Neural crest cell (in vitro differentiated cells): ENCODE results near the gene PON3. TPM values are rescaled to one million over a fixed set of nuclear protein-coding genes. Genes with fewer than 3 reads are reported as not detected.

Source experiments
- DNase-seq: peaks from one replicate; pipeline ENCODE4 v3.0.0; 2021; ENCODE audit warnings: low read depth, mixed read lengths, low spot score
- H3K27ac Mint-ChIP-seq: one replicate; pipeline ENCODE4 v1.8.0; 2021; ENCODE audit warnings: mild to moderate bottlenecking, mixed read lengths; ENCODE audit not compliant: unreplicated experiment
- H3K27me3 Mint-ChIP-seq: 2 replicates; pipeline ENCODE4 v1.8.0; 2021; ENCODE audit warnings: low read depth, mild to moderate bottlenecking, mixed read lengths
- H3K36me3 Mint-ChIP-seq: 2 replicates; pipeline ENCODE4 v1.8.0; 2021; ENCODE audit warnings: low read depth, mild to moderate bottlenecking, mixed read lengths
- H3K4me1 Mint-ChIP-seq: 2 replicates; pipeline ENCODE4 v1.8.0; 2021; ENCODE audit warnings: mixed read lengths
- H3K4me3 Mint-ChIP-seq: one replicate; pipeline ENCODE4 v1.8.0; 2021; ENCODE audit warnings: mild to moderate bottlenecking, mixed read lengths
- H3K9me3 Mint-ChIP-seq: 2 replicates; pipeline ENCODE4 v1.8.0; 2021; ENCODE audit warnings: mixed read lengths
- total RNA-seq: library from RNA; stranded (reverse); gene quantifications from 2 replicates; pipeline ENCODE4 v1.2.1, GENCODE V29; 2021
- TF ChIP-seq, protein P1 (sequence below): fragments of 200-600 bp; sonication (generic); conservative IDR thresholded peaks from 2 replicates; pipeline ENCODE4 v1.5.0; 2021; ENCODE audit warnings: antibody characterized with exemption, mild to moderate bottlenecking

Gene PON3
- total RNA-seq, 1 donor from 2014 or later, result not detected

DNA sequence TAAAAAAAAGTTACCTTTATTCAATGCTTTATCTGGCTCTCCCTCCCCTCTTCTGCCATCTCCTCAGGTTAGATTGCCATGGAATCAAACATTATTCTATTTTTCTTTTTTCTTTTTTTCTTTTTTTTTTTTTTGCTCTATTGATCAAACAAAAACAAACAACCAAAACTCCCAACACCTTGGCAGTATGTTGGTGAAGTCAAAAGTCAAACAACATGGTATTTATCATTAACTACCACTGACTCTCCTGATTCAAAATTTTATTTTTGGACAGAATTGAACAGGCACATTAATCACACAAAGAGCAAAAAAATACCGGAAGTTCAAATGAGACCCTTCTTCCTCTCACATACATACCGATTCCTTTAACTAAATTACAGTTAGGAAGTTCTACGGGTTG, 78.2 kb downstream of the PON3 start:
- DNase-seq, result no peak
- Mint-ChIP-seq H3K36me3 (no peaks in the 10 kb centered on the region), H3K9me3 (no peaks in the 10 kb centered on the region), H3K27me3 (no peaks in the 10 kb centered on the region), H3K4me3 (no peak overlapping the region), H3K27ac (no peak overlapping the region), H3K4me1 (no peaks in the 10 kb centered on the region)
- TF ChIP-seq, protein P1, sequence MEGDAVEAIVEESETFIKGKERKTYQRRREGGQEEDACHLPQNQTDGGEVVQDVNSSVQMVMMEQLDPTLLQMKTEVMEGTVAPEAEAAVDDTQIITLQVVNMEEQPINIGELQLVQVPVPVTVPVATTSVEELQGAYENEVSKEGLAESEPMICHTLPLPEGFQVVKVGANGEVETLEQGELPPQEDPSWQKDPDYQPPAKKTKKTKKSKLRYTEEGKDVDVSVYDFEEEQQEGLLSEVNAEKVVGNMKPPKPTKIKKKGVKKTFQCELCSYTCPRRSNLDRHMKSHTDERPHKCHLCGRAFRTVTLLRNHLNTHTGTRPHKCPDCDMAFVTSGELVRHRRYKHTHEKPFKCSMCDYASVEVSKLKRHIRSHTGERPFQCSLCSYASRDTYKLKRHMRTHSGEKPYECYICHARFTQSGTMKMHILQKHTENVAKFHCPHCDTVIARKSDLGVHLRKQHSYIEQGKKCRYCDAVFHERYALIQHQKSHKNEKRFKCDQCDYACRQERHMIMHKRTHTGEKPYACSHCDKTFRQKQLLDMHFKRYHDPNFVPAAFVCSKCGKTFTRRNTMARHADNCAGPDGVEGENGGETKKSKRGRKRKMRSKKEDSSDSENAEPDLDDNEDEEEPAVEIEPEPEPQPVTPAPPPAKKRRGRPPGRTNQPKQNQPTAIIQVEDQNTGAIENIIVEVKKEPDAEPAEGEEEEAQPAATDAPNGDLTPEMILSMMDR, result no peak

DNA sequence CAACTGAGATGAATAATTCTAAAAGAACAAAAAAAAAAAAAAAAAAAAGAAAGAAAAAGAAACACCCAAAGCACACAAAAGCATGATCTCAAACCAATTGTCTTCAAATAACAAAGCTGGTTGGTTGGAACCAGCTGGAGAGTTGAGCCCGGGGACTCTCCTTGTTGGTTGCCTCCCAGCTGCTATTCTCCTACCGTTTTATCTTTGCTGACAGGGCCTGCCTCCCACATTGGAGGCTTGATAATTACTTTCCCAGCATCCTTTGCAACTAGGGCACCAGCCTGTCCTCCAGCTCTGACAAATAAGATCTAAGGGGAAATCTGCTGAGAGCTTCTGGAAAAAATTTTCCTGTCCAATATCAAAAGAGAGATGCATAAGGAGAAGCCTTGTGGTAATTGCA, 78.6 kb downstream of the PON3 start:
- Mint-ChIP-seq H3K4me1 (no peaks in the 10 kb centered on the region), H3K36me3 (no peaks in the 10 kb centered on the region), H3K27ac (no peak overlapping the region), H3K9me3 (no peaks in the 10 kb centered on the region), H3K27me3 (no peaks in the 10 kb centered on the region), H3K4me3 (no peak overlapping the region)
- DNase-seq, result no peak
- TF ChIP-seq, protein P1, result no peak

DNA sequence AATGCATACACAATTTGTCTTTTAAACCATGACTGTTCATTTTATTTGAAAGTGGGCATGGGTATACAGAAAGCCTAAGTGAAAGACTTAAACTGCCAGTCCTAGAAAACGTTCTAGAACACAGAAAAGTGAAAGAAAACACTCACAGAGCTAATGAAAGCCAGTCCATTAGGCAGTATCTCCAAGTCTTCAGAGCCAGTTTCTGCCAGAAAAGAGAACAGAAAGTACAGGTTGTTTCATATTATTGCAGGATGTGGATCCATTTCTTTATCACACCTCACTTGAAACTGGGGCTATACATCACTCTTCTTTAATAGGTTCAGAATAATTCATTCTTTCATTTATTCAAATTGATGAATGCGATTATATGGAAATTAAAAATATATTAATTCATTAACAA, 79.6 kb downstream of the PON3 start:
- no peaks in the 10 kb centered on the region for H3K9me3 Mint-ChIP-seq
- TF ChIP-seq, protein P1, result no peak
- H3K36me3 Mint-ChIP-seq, result no peaks in the 10 kb centered on the region
- H3K27ac Mint-ChIP-seq, result no peak overlapping the region
- DNase-seq, result no peak
- no peaks in the 10 kb centered on the region for H3K4me1 Mint-ChIP-seq
- H3K27me3 Mint-ChIP-seq, result no peaks in the 10 kb centered on the region
- no peak overlapping the region for H3K4me3 Mint-ChIP-seq

DNA sequence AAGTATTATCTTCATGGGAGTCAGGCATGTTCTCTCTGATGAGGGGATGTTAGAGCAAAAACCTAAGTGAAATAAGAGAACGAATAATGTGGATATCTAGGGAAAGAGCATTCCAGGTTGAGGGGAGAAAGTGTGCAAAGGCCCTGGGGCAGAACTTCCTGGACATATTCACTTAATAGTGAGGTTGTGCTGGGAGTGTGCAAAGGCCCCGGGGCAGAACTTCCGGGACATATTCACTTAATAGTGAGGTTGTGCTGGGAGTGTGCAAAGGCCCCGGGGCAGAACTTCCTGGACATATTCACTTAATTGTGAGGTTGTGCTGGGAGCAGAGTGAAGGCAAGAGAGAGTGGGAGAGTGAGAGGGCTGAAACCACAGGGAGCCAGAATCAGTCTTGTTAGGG, 83.6 kb downstream of the PON3 start:
- no peak overlapping the region for H3K4me3 Mint-ChIP-seq
- H3K9me3 Mint-ChIP-seq, result no peaks in the 10 kb centered on the region
- DNase-seq, result no peak
- no peaks in the 10 kb centered on the region for H3K27me3 Mint-ChIP-seq
- peaks cover 12% of the 10 kb centered on the region for H3K4me1 Mint-ChIP-seq
- TF ChIP-seq, protein P1, result no peak
- H3K27ac Mint-ChIP-seq, result no peak overlapping the region
- no peaks in the 10 kb centered on the region for H3K36me3 Mint-ChIP-seq

DNA sequence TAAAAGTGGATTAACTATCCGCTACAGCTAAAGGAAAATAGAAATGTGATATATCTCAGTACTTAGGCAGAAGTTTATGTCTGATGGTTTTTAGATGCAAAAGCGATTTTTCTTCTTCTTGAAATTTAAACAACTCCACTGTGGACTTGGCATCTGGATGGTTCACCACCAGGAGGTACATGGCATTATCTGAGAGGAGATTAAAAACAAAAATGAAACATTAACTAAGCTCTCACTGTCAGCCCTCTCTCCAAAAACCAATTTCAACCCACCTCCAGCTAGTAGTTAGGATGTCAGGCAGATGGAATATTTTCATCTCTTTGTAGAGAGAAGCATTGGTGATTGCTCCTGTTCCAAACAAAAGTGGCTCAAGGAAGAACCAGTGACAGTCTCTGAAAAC, 84.8 kb downstream of the PON3 start:
- DNase-seq, result no peak
- TF ChIP-seq, protein P1, result no peak
- Mint-ChIP-seq H3K4me1 (peaks cover 12% of the 10 kb centered on the region), H3K27ac (no peak overlapping the region), H3K4me3 (no peak overlapping the region), H3K27me3 (no peaks in the 10 kb centered on the region), H3K9me3 (no peaks in the 10 kb centered on the region), H3K36me3 (no peaks in the 10 kb centered on the region)

DNA sequence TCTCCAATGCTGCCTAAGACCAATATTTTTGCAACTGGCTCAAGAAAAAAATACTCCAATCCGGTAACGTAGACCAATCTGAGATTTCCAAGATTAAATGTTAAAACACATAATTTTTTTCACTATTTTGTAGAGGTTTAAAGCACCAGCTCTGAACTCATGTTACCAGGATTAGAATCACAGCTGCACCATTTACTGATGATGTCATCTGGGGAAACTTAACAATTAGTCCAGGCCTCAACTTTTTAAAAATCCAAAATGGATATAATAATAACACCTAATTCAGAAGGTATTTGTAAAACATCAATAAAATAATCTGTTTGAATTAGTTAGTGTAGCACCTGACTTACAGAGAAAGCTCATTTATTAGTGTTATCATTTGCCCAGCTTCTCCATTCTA, 86.2 kb downstream of the PON3 start:
- Mint-ChIP-seq H3K36me3 (no peaks in the 10 kb centered on the region), H3K27ac (no peak overlapping the region), H3K27me3 (no peaks in the 10 kb centered on the region), H3K9me3 (no peaks in the 10 kb centered on the region), H3K4me3 (no peak overlapping the region), H3K4me1 (peaks cover 22% of the 10 kb centered on the region)
- DNase-seq, result no peak
- TF ChIP-seq, protein P1, result no peak
